HEK293T (cell line): ENCODE measurements around the gene HSPB7.

Experiments
- ARNT ChIP-seq: fragments of 450-650 bp; IDR thresholded peaks from 2 replicates; pipeline ENCODE4 v1.6.1; 2017; ENCODE audit warnings: mild to moderate bottlenecking
- BHLHE40 ChIP-seq: fragments of 450-650 bp; IDR thresholded peaks from 2 replicates; pipeline ENCODE4 v1.6.1; 2016; ENCODE audit warnings: mild to moderate bottlenecking, moderate library complexity, borderline replicate concordance
- CTBP1 ChIP-seq: fragments of 450-650 bp; IDR thresholded peaks from 2 replicates; pipeline ENCODE4 v1.6.1; 2016; ENCODE audit warnings: borderline replicate concordance
- ELF4 ChIP-seq: fragments of 450-650 bp; IDR thresholded peaks from 2 replicates; pipeline ENCODE4 v1.6.1; 2017; ENCODE audit warnings: antibody characterized with exemption
- FOXK2 ChIP-seq: fragments of 450-650 bp; IDR thresholded peaks from 2 replicates; pipeline ENCODE4 v1.6.1; 2016; ENCODE audit warnings: mild to moderate bottlenecking
- FOXM1 ChIP-seq: fragments of 450-650 bp; IDR thresholded peaks from 2 replicates; pipeline ENCODE4 v1.6.1; 2017; ENCODE audit warnings: mild to moderate bottlenecking, borderline replicate concordance
- L3MBTL2 ChIP-seq: fragments of 450-650 bp; conservative IDR thresholded peaks from 2 replicates; pipeline ENCODE4 v1.6.1; 2016; ENCODE audit warnings: mild to moderate bottlenecking
- NFRKB ChIP-seq: fragments of 450-650 bp; IDR thresholded peaks from 2 replicates; pipeline ENCODE4 v1.6.1; 2016; ENCODE audit warnings: mild to moderate bottlenecking, moderate library complexity
- SP1 ChIP-seq: fragments of 450-650 bp; IDR thresholded peaks from 2 replicates; pipeline ENCODE4 v1.6.1; 2017
- SUZ12 ChIP-seq: fragments of 450-650 bp; IDR thresholded peaks from 2 replicates; pipeline ENCODE4 v1.6.1; 2016; ENCODE audit warnings: mild to moderate bottlenecking
- TARDBP ChIP-seq: fragments of 450-650 bp; IDR thresholded peaks from 2 replicates; pipeline ENCODE4 v1.6.1; 2016
- ZNF384 ChIP-seq: fragments of 450-650 bp; IDR thresholded peaks from 2 replicates; pipeline ENCODE4 v1.6.1; 2016
- TF ChIP-seq, protein P1 (sequence below): fragments of 450-650 bp; IDR thresholded peaks from 2 replicates; pipeline ENCODE4 v1.6.1; 2016

DNA sequence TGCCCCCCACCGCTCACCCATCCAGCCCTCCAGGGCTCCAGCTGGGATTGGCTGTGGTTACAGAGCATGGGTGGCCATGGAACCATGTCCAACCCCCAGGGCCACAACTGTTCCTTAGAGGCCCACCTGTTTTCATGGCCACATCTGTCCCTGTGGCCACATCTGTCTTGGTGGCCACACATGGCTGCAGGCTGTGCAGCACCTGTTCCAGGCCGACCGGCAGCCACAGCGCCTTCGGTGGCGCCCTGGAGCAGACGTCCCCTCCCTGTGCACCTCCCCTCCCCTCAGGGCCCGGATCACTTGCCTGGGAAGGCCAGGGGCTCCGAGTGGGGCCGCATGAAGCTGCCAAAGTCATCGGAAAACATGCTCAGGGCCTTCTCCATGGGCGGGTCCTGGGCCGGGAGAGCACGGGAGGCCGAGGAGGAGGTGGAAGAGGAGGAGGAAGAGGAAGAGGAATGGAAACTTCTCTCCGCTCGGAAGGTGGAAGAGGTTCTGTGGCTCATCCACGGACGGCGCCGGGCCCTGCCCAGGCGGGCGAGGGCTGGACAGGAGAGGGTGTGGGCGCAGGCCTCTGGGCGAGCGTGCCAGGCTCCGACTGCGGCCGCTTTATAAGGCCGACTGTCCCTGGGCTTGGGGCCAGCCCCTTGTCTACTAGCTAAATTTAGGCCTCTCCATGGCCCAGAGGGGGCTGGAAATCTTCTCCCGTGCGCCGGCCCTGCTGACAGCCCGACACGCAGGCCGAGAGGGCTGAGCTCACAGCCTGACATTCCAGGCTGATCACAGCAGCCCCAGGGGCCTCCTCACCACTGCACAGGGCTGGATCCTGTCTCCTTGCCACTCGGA, at the start of gene HSPB7:
- TF ChIP-seq ZNF384 = no peak
- no peak for TF ChIP-seq ELF4
- TF ChIP-seq SP1 = no peak
- TF ChIP-seq TARDBP = no peak
- no peak for TF ChIP-seq FOXK2
- TF ChIP-seq CTBP1 = no peak
- TF ChIP-seq SUZ12 = no peak
- TF ChIP-seq, protein P1, sequence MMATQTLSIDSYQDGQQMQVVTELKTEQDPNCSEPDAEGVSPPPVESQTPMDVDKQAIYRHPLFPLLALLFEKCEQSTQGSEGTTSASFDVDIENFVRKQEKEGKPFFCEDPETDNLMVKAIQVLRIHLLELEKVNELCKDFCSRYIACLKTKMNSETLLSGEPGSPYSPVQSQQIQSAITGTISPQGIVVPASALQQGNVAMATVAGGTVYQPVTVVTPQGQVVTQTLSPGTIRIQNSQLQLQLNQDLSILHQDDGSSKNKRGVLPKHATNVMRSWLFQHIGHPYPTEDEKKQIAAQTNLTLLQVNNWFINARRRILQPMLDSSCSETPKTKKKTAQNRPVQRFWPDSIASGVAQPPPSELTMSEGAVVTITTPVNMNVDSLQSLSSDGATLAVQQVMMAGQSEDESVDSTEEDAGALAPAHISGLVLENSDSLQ = no peak
- TF ChIP-seq ARNT = no peak
- TF ChIP-seq L3MBTL2 = no peak
- no peak for TF ChIP-seq FOXM1
- no peak for TF ChIP-seq BHLHE40
- no peak for TF ChIP-seq NFRKB
